GM12878 (cell line): ENCODE data around the gene TDRD3. TPM values are rescaled to one million over a fixed set of nuclear protein-coding genes. Genes with fewer than 3 reads are reported as not detected.

Experiments
- ATAC-seq: fragments of 200-7000 bp; cut with Tn5 transposase; 3 replicates; pipeline ENCODE4 v1.9.1; 2020; ENCODE audit warnings: mild to moderate bottlenecking, moderate library complexity
- BruUV-seq: library from RNA; stranded (reverse); fragments of 400-500 nt; replicated peaks from 2 replicates; lab custom pipeline; 2021; lab: Mats Ljungman, UMichigan
- CTCF ChIA-PET: fragments of 300-600 bp; sonication (Branson Sonifier 250); formaldehyde crosslinking; extraction: SDS; loops from one replicate; lab custom pipeline; 2021; ENCODE audit warnings: inconsistent platforms; lab: Yijun Ruan, JAX
- POLR2A ChIA-PET: fragments of 350-600 bp; formaldehyde crosslinking; extraction: SDS; loops from one replicate; lab custom pipeline; 2021; ENCODE audit warnings: inconsistent platforms; lab: Charles Lee
- RAD21 ChIA-PET: fragments of 300-600 bp; sonication (Branson Sonifier 250); formaldehyde crosslinking; loops from one replicate; lab custom pipeline; 2023; ENCODE audit warnings: antibody characterized with exemption; ENCODE audit not compliant: unreplicated experiment; lab: Charles Lee
- SMC1A ChIA-PET: fragments of 300-600 bp; sonication (Branson Sonifier 250); formaldehyde crosslinking; loops from one replicate; lab custom pipeline; 2023; ENCODE audit not compliant: unreplicated experiment, uncharacterized antibody; lab: Charles Lee
- DNase-seq: peaks from one replicate; pipeline ENCODE4 v3.0.0-alpha.2; 2011; ENCODE audit warnings: low read depth, low spot score
- FAIRE-seq: peaks from 3 replicates; lab custom pipeline; 2011; peaks lifted over from hg19 to GRCh38; lab: Jason Lieb, UNC
- H2AFZ ChIP-seq: 2 replicates; pipeline ENCODE4 v1.6.0; 2011; ENCODE audit warnings: low read depth, low read length, control low read depth; ENCODE audit not compliant: control insufficient read depth
- H3K27ac ChIP-seq: 2 replicates; pipeline ENCODE4 v1.5.1; 2011; ENCODE audit warnings: control low read depth; ENCODE audit not compliant: control insufficient read depth, insufficient read depth
- H3K27me3 ChIP-seq, 2 experiments: replicated peaks in 1 of 2; 2 replicates each; pipeline versions ENCODE4 v1.6.0 to v1.6.1; 2011; ENCODE audit warnings: low read length in 1 of 2; ENCODE audit not compliant: control insufficient read depth in 2 of 2, insufficient read depth in 2 of 2
- H3K36me3 ChIP-seq, 2 experiments: 2 replicates each; pipeline ENCODE4 v1.5.1; 2011; ENCODE audit warnings: low read length in 1 of 2; ENCODE audit not compliant: control insufficient read depth in 2 of 2, insufficient read depth in 2 of 2
- H3K4me1 ChIP-seq: 2 replicates; pipeline ENCODE4 v1.6.1; 2011; ENCODE audit warnings: mild to moderate bottlenecking, low read length, moderate library complexity, mixed read lengths; ENCODE audit not compliant: control insufficient read depth, insufficient read depth
- H3K4me2 ChIP-seq: 2 replicates; pipeline ENCODE4 v1.6.0; 2011; ENCODE audit warnings: control low read depth; ENCODE audit not compliant: control insufficient read depth, insufficient read depth
- H3K4me3 ChIP-seq: fragments of 200-600 bp; sonication (generic); 2 replicates; pipeline ENCODE4 v1.5.1; 2016
- H3K79me2 ChIP-seq: 2 replicates; pipeline ENCODE4 v1.6.0; 2011; ENCODE audit warnings: low read length; ENCODE audit not compliant: control insufficient read depth, insufficient read depth
- H3K9ac ChIP-seq: 2 replicates; pipeline ENCODE4 v1.8.0; 2011; ENCODE audit warnings: low read length, control low read depth, mixed read lengths; ENCODE audit not compliant: control insufficient read depth, insufficient read depth
- H3K9me3 ChIP-seq: replicated peaks from 3 replicates; pipeline ENCODE4 v1.5.1; 2011; ENCODE audit warnings: mild to moderate bottlenecking, low read length; ENCODE audit not compliant: control insufficient read depth, insufficient read depth
- H4K20me1 ChIP-seq: 2 replicates; pipeline ENCODE4 v1.6.0; 2011; ENCODE audit not compliant: control insufficient read depth, insufficient read depth
- CUX1 ChIP-seq: IDR thresholded peaks from 2 replicates; pipeline ENCODE4 v1.6.1; 2012; ENCODE audit warnings: improper control_type of control experiment, low read depth, low read length; ENCODE audit not compliant: insufficient replicate concordance
- NRF1 ChIP-seq: conservative IDR thresholded peaks from 2 replicates; pipeline ENCODE4 v1.6.1; 2011; ENCODE audit warnings: mild to moderate bottlenecking, low read depth, low read length, improper control_type of control experiment
- RAD51 ChIP-seq: fragments of 450-650 bp; IDR thresholded peaks from 2 replicates; pipeline ENCODE4 v1.6.1; 2016; ENCODE audit warnings: moderate library complexity, mild to moderate bottlenecking, inconsistent platforms
- SMARCA5 ChIP-seq: fragments of 450-650 bp; IDR thresholded peaks from 2 replicates; pipeline ENCODE4 v1.6.1; 2017; ENCODE audit warnings: mild to moderate bottlenecking
- STAT3 ChIP-seq: IDR thresholded peaks from 2 replicates; pipeline ENCODE4 v1.6.1; 2011; ENCODE audit warnings: low read depth, low read length, improper control_type of control experiment
- TCF12 ChIP-seq: IDR thresholded peaks from 2 replicates; pipeline ENCODE4 v1.6.1; 2011; ENCODE audit warnings: low read depth, mild to moderate bottlenecking, low read length
- ZNF217 ChIP-seq: fragments of 450-650 bp; IDR thresholded peaks from 2 replicates; pipeline ENCODE4 v1.6.1; 2017; ENCODE audit warnings: antibody characterized with exemption, mild to moderate bottlenecking
- WGBS: methylation state at CpG from one replicate; pipeline ENCODE4 v1.1.6; 2016; ENCODE audit warnings: low lambda C conversion rate; ENCODE audit not compliant: insufficient replicate concordance, insufficient coverage; ENCODE audit errors: missing lambda C conversion rate; 5-methylcytosine and 5-hydroxymethylcytosine counted together
- in situ Hi-C: fragments of 300-500 bp; cut with MboI; formaldehyde crosslinking; loops from 9 replicates; pipeline ENCODE4 v1.14.3; 2018; ENCODE audit warnings: mixed read lengths
- intact Hi-C: fragments of 100-400 bp; cut with micrococcal nuclease; formaldehyde crosslinking; loops from one replicate; pipeline ENCODE4 v1.14.2; 2022; ENCODE audit not compliant: unreplicated experiment
- polyA plus RNA-seq, 11 experiments: library from polyadenylated mRNA; depleted of rRNA in 4 of 11; unstranded in 6 of 11; stranded (reverse) in 5 of 11; fragments of >200 nt; fragmentation: Nextera tagmentation in 4 of 11; fragmentation: Illumina TruSeq in 1 of 11; extraction: Ambion mirVana in 4 of 11; extraction: Trizol in 1 of 11; gene quantifications; 1 replicate in 1 of 11; 2 replicates in 10 of 11; pipeline versions ENCODE4 v1.2.1 to v1.2.3, GENCODE V29; 2011 to 2016; ENCODE audit warnings: inconsistent platforms in 2 of 11, missing spikeins in 2 of 11, low read depth in 1 of 11
- total RNA-seq, 4 experiments: library from RNA; depleted of rRNA in 3 of 4; stranded (reverse); fragments of >200 nt in 3 of 4; fragmentation: Illumina TruSeq in 1 of 4; extraction: Trizol in 1 of 4; gene quantifications; 2 replicates each; pipeline versions ENCODE4 v1.2.1 to v1.2.3, GENCODE V29; 2013 to 2021

TDRD3 gene
- total and polyA plus RNA-seq, 10 of the 15 experiments (the other 5 are each of a cell fraction or from before 2014, with no cell fraction given), result 8.4 to 27.9 (median 15.8) TPM

GRCh38 chr13:60439201-60439600 is 42.2 kb downstream of the TDRD3 start:
- Histone ChIP-seq H3K36me3 (no peaks in the 10 kb centered on the region), H2AFZ (no peak overlapping the region), H3K27ac (no peak overlapping the region), H3K79me2 (peaks cover 1% of the 10 kb centered on the region), H3K27me3 (no peaks in the 10 kb centered on the region), H3K4me2 (no peak overlapping the region), H3K4me1 (no peaks in the 10 kb centered on the region), H4K20me1 (no peaks in the 10 kb centered on the region), H3K9me3 (peaks cover 2% of the 10 kb centered on the region; the same call in 1 of the 3 replicates), H3K4me3 (no peak overlapping the region), H3K9ac (no peak overlapping the region)
- in situ Hi-C loops, result loop anchor here (10.0 kb wide), 1 partner anchor 1044 kb away; no protein-coding TSS in a partner anchor
- RAD21 ChIA-PET, result interaction anchor here (0.6 to 3.0 kb wide), 4 partner anchors 7 to 757 kb away, joined by 3 to 19 read pairs (median 4); no protein-coding TSS in a partner anchor
- no peak for FAIRE-seq
- intact Hi-C loops, result loop anchor here (10.0 kb wide), 1 partner anchor 664 kb away; no protein-coding TSS in a partner anchor
- TF ChIP-seq NRF1, result no peak
- TF ChIP-seq RAD51, result no peak
- no peak for TF ChIP-seq SMARCA5
- TF ChIP-seq CUX1, result no peak
- no peak for TF ChIP-seq ZNF217
- no peak for TF ChIP-seq TCF12
- TF ChIP-seq STAT3, result no peak
- no TSS peak for BruUV-seq
- no peak for ATAC-seq
- POLR2A ChIA-PET, result no interaction called here
- CTCF ChIA-PET, result interaction anchor here (0.7 to 1.3 kb wide), 5 partner anchors 8 to 695 kb away, joined by 3 to 9 read pairs (median 4); no protein-coding TSS in a partner anchor
- 100% methylated on average over 2 of the region's 2 CpGs for WGBS
- SMC1A ChIA-PET, result interaction anchor here (1.2 to 1.8 kb wide), 3 partner anchors 8 to 43 kb away, joined by 3 to 6 read pairs (median 4); no protein-coding TSS in a partner anchor
- DNase-seq, result no peak
